ENCODE data around the gene MLLT10.

The MLLT10 gene

GRCh38 chr10:21487416-21488180, 46.4 kb upstream of the MLLT10 start (continued):
- TF ChIP-seq, protein P1, sequence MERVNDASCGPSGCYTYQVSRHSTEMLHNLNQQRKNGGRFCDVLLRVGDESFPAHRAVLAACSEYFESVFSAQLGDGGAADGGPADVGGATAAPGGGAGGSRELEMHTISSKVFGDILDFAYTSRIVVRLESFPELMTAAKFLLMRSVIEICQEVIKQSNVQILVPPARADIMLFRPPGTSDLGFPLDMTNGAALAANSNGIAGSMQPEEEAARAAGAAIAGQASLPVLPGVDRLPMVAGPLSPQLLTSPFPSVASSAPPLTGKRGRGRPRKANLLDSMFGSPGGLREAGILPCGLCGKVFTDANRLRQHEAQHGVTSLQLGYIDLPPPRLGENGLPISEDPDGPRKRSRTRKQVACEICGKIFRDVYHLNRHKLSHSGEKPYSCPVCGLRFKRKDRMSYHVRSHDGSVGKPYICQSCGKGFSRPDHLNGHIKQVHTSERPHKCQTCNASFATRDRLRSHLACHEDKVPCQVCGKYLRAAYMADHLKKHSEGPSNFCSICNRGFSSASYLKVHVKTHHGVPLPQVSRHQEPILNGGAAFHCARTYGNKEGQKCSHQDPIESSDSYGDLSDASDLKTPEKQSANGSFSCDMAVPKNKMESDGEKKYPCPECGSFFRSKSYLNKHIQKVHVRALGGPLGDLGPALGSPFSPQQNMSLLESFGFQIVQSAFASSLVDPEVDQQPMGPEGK (CRISPR knock-in tag; IDR thresholded peaks at IDR 0.05; ENCODE audit: borderline replicate concordance): no peak
- TF ChIP-seq RARB (CRISPR knock-in tag; IDR thresholded peaks at IDR 0.05): no peak
- TF ChIP-seq PPARA (CRISPR knock-in tag; IDR thresholded peaks at IDR 0.05; ENCODE audit: borderline replicate concordance): no peak
- no peak for TF ChIP-seq ZFP30 (CRISPR knock-in tag; IDR thresholded peaks at IDR 0.05)
- no peak for TF ChIP-seq CREB5 (CRISPR knock-in tag; IDR thresholded peaks at IDR 0.05; ENCODE audit: low read depth)
- TF ChIP-seq ZC3H10 (CRISPR knock-in tag; IDR thresholded peaks at IDR 0.05): no peak
- TF ChIP-seq ISL1 (CRISPR knock-in tag; IDR thresholded peaks at IDR 0.05): no peak

DNA sequence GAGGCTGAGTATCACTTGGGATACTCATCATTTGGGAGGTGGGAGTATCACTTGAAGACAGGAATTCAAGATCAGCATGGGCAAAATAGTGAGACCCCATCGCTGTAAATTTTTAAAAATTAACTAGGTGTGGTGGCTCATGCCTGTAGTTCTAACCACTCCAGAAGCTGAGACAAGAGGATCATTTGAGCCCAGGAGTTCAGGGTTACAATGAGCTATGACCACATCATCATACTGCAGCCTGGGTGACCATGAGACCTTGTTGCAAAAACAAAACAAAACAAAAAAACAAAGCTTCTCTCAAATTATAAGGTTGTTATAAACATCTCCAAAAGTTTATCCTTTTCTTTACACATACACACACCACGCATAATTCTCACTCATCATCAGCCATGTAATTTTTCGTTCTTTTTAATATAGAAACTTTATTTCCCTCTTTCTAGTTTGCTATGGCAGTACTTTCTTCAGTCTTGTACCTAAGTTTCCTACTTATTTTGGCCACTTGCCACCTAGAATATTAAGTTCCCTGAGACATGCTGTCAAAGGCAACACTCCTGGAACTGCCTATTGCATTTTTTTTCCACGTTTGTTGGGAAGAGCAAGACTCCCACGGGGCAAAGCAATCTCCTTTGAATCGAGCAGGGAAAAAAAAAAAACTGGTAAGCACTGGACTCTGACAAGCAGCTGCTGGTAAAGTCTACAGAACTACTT, 45.6 kb upstream of the MLLT10 start:
- TF ChIP-seq ZNF565 (CRISPR knock-in tag; conservative IDR thresholded peaks at IDR 0.05; ENCODE audit: low read depth) (no peak), SNAI2 (CRISPR knock-in tag; IDR thresholded peaks at IDR 0.05) (no peak), POU6F1 (CRISPR knock-in tag; IDR thresholded peaks at IDR 0.05; ENCODE audit: borderline replicate concordance, low read depth) (no peak), ZFP3 (CRISPR knock-in tag; IDR thresholded peaks at IDR 0.05) (no peak), ESRRG (CRISPR knock-in tag; IDR thresholded peaks at IDR 0.05) (no peak), ZNF8 (CRISPR knock-in tag; IDR thresholded peaks at IDR 0.05) (no peak)
- no peak for ATAC-seq

DNA sequence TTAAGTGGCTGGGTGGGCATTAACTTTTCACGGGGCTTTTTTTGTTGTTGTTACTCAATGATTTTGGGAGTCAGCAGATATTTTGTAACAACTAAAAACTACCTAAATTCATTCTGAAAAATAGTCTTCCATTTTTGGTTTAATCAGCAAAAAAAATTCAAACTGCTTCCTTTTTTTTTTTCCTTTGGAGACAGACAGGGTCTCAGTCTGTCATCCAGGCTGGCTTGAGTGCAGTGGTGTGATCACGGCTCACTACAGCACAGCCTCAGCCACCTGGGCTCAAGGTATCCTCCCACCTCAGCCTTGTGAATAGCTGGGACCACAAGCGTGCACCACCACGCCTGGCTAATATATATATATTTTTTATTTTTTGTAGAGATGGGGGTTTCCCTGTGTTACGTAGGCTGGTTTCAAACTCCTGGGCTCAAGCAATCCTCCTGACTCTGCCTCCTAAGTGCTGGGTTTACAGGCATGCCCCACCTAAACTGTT, 45.0 kb upstream of the MLLT10 start:
- ATAC-seq: no peak

More for the DNA sequence above, 45.0 kb upstream of the MLLT10 start:
- no peak for TF ChIP-seq PPARA (CRISPR knock-in tag; IDR thresholded peaks at IDR 0.05; ENCODE audit: borderline replicate concordance)
- no peak for TF ChIP-seq ZNF70 (CRISPR knock-in tag; IDR thresholded peaks at IDR 0.05)
- no peak for TF ChIP-seq BACH2 (CRISPR knock-in tag; IDR thresholded peaks at IDR 0.05; ENCODE audit: borderline replicate concordance)
- TF ChIP-seq ZFP3 (CRISPR knock-in tag; IDR thresholded peaks at IDR 0.05): no peak
- no peak for TF ChIP-seq ZNF8 (CRISPR knock-in tag; IDR thresholded peaks at IDR 0.05)
- no peak for TF ChIP-seq ZNF565 (CRISPR knock-in tag; conservative IDR thresholded peaks at IDR 0.05; ENCODE audit: low read depth)
- no peak for TF ChIP-seq ISL1 (CRISPR knock-in tag; IDR thresholded peaks at IDR 0.05)
- TF ChIP-seq POU6F1 (CRISPR knock-in tag; IDR thresholded peaks at IDR 0.05; ENCODE audit: borderline replicate concordance, low read depth): no peak
- TF ChIP-seq ESRRG (CRISPR knock-in tag; IDR thresholded peaks at IDR 0.05): no peak
- TF ChIP-seq ARNTL (CRISPR knock-in tag; IDR thresholded peaks at IDR 0.05; ENCODE audit: borderline replicate concordance, low read depth): no peak
- TF ChIP-seq CREB5 (CRISPR knock-in tag; IDR thresholded peaks at IDR 0.05; ENCODE audit: low read depth): no peak
- no peak for TF ChIP-seq ZC3H10 (CRISPR knock-in tag; IDR thresholded peaks at IDR 0.05)
